ENCODE data around the gene METTL4.

Gene METTL4

GRCh38 chr18:2602844-2603243 is 31.5 kb upstream of the METTL4 start:
- no peak overlapping the region for H4K8ac ChIP-seq (ENCODE audit: low read length)
- no peak overlapping the region for H2BK120ac ChIP-seq (ENCODE audit: low read depth, low read length)
- no peaks in the 10 kb centered on the region for H3K79me1 ChIP-seq (replicated peaks; ENCODE audit: low read length, poor library complexity, severe bottlenecking)

GRCh38 chr18:2597639-2598038 is 26.3 kb upstream of the METTL4 start:
- H3K14ac ChIP-seq (ENCODE audit: low read length in 2 of 2), result no peak overlapping the region
- no peak overlapping the region for H3K4me3 ChIP-seq (ENCODE audit: insufficient read depth in 1 of 2, low read depth in 1 of 2, low read length in 2 of 2)
- H4K91ac ChIP-seq (ENCODE audit: low read length), result no peak overlapping the region
- no peaks in the 10 kb centered on the region for H3K9me3 ChIP-seq (ENCODE audit: control insufficient read depth, low read length)
- peaks cover 0 to 6% of the 10 kb centered on the region in 2 experiments for H3K36me3 ChIP-seq (ENCODE audit: control insufficient read depth in 1 of 2, insufficient read depth in 2 of 2, low read depth in 1 of 2, low read length in 2 of 2)
- H4K8ac ChIP-seq (ENCODE audit: low read length), result no peak overlapping the region
- H3K79me1 ChIP-seq (replicated peaks; ENCODE audit: low read length, poor library complexity, severe bottlenecking), result peaks cover 2% of the 10 kb centered on the region
- no peak overlapping the region for H3K4me2 ChIP-seq (ENCODE audit: low read length, poor library complexity, severe bottlenecking)
- no peaks in the 10 kb centered on the region for H3K27me3 ChIP-seq (ENCODE audit: control insufficient read depth in 1 of 2, insufficient read depth in 1 of 2, low read length in 2 of 2)
- H3K23ac ChIP-seq (ENCODE audit: low read length in 2 of 2), result no peak overlapping the region
- no peak overlapping the region for H3K9ac ChIP-seq (ENCODE audit: low read length)
- H3K27ac ChIP-seq (ENCODE audit: low read length, poor library complexity, severe bottlenecking), result no peak overlapping the region
- H3K18ac ChIP-seq (ENCODE audit: low read depth in 1 of 2, low read length in 2 of 2), result no peak overlapping the region
- no peak overlapping the region for H2BK120ac ChIP-seq (ENCODE audit: low read depth, low read length)
- no peak for DNase-seq
- WGBS, result 100% methylated on average over 4 of the region's 5 CpGs
- H2AFZ ChIP-seq (ENCODE audit: low read depth, low read length), result no peak overlapping the region
- no peaks in the 10 kb centered on the region for H3K4me1 ChIP-seq (ENCODE audit: control insufficient read depth, insufficient read depth, low read depth, low read length)
- no peak overlapping the region for H2BK15ac ChIP-seq (ENCODE audit: low read depth, poor library complexity, severe bottlenecking)
- H2BK5ac ChIP-seq (ENCODE audit: low read depth, low read length, poor library complexity, severe bottlenecking), result no peak overlapping the region
- no peak overlapping the region for H3K4ac ChIP-seq (ENCODE audit: low read depth in 1 of 2, low read length in 2 of 2)
- H2BK12ac ChIP-seq (ENCODE audit: low read length in 2 of 2), result no peak overlapping the region
- no peak overlapping the region for H2AK5ac ChIP-seq (ENCODE audit: low read length, severe bottlenecking)

More at GRCh38 chr18:2602844-2603243, 31.5 kb upstream of the METTL4 start:
- no peak overlapping the region for H2BK12ac ChIP-seq (ENCODE audit: low read length in 2 of 2)
- H4K91ac ChIP-seq (ENCODE audit: low read length), result no peak overlapping the region
- DNase-seq, result no peak
- no peak overlapping the region for H2BK15ac ChIP-seq (ENCODE audit: low read depth, poor library complexity, severe bottlenecking)
- no peak overlapping the region for H3K27ac ChIP-seq (ENCODE audit: low read length, poor library complexity, severe bottlenecking)
- no peak overlapping the region for H2BK5ac ChIP-seq (ENCODE audit: low read depth, low read length, poor library complexity, severe bottlenecking)
- no peak overlapping the region for H3K4me3 ChIP-seq (ENCODE audit: insufficient read depth in 1 of 2, low read depth in 1 of 2, low read length in 2 of 2)
- H3K23ac ChIP-seq (ENCODE audit: low read length in 2 of 2), result no peak overlapping the region
- no peak overlapping the region for H3K9ac ChIP-seq (ENCODE audit: low read length)
- H3K18ac ChIP-seq (ENCODE audit: low read depth in 1 of 2, low read length in 2 of 2), result no peak overlapping the region
- H3K14ac ChIP-seq (ENCODE audit: low read length in 2 of 2), result no peak overlapping the region
- H3K4me2 ChIP-seq (ENCODE audit: low read length, poor library complexity, severe bottlenecking), result no peak overlapping the region
- H2AFZ ChIP-seq (ENCODE audit: low read depth, low read length), result no peak overlapping the region
- H3K27me3 ChIP-seq (ENCODE audit: control insufficient read depth in 1 of 2, insufficient read depth in 1 of 2, low read length in 2 of 2), result no peaks in the 10 kb centered on the region
- H3K4me1 ChIP-seq (ENCODE audit: control insufficient read depth, insufficient read depth, low read depth, low read length), result no peaks in the 10 kb centered on the region
- no peaks in the 10 kb centered on the region for H3K36me3 ChIP-seq (ENCODE audit: control insufficient read depth in 1 of 2, insufficient read depth in 2 of 2, low read depth in 1 of 2, low read length in 2 of 2)
- no peak overlapping the region for H3K4ac ChIP-seq (ENCODE audit: low read depth in 1 of 2, low read length in 2 of 2)
- no peak overlapping the region for H2AK5ac ChIP-seq (ENCODE audit: low read length, severe bottlenecking)
- no peaks in the 10 kb centered on the region for H3K9me3 ChIP-seq (ENCODE audit: control insufficient read depth, low read length)

GRCh38 chr18:2590303-2590702 is 19.0 kb upstream of the METTL4 start:
- H2BK5ac ChIP-seq (ENCODE audit: low read depth, low read length, poor library complexity, severe bottlenecking), result no peak overlapping the region
- no peak overlapping the region for H2AK5ac ChIP-seq (ENCODE audit: low read length, severe bottlenecking)
- H3K27ac ChIP-seq (ENCODE audit: low read length, poor library complexity, severe bottlenecking), result no peak overlapping the region
- WGBS, result 100% methylated on average over 2 of the region's 2 CpGs
- peaks cover 1% of the 10 kb centered on the region for H3K4me1 ChIP-seq (ENCODE audit: control insufficient read depth, insufficient read depth, low read depth, low read length)
- H3K4me2 ChIP-seq (ENCODE audit: low read length, poor library complexity, severe bottlenecking), result no peak overlapping the region
- peaks cover 0 to 3% of the 10 kb centered on the region in 2 experiments for H3K36me3 ChIP-seq (ENCODE audit: control insufficient read depth in 1 of 2, insufficient read depth in 2 of 2, low read depth in 1 of 2, low read length in 2 of 2)
- H3K18ac ChIP-seq (ENCODE audit: low read depth in 1 of 2, low read length in 2 of 2), result no peak overlapping the region
- H2BK120ac ChIP-seq (ENCODE audit: low read depth, low read length), result no peak overlapping the region
- H2AFZ ChIP-seq (ENCODE audit: low read depth, low read length), result peak overlapping the region; percentile 23
- no peak overlapping the region for H2BK12ac ChIP-seq (ENCODE audit: low read length in 2 of 2)
- H3K9me3 ChIP-seq (ENCODE audit: control insufficient read depth, low read length), result no peaks in the 10 kb centered on the region
- H4K91ac ChIP-seq (ENCODE audit: low read length), result no peak overlapping the region
- DNase-seq, result no peak
- H3K27me3 ChIP-seq (ENCODE audit: control insufficient read depth in 1 of 2, insufficient read depth in 1 of 2, low read length in 2 of 2), result no peaks in the 10 kb centered on the region
- H3K14ac ChIP-seq (ENCODE audit: low read length in 2 of 2), result no peak overlapping the region
- peak overlapping the region; percentile 7 for H3K9ac ChIP-seq (ENCODE audit: low read length)
- H3K4ac ChIP-seq (ENCODE audit: low read depth in 1 of 2, low read length in 2 of 2), result no peak overlapping the region
- H4K8ac ChIP-seq (ENCODE audit: low read length), result peak overlapping the region; percentile 54
- H2BK15ac ChIP-seq (ENCODE audit: low read depth, poor library complexity, severe bottlenecking), result no peak overlapping the region
- peaks cover 5% of the 10 kb centered on the region for H3K79me1 ChIP-seq (replicated peaks; ENCODE audit: low read length, poor library complexity, severe bottlenecking)
- no peak overlapping the region for H3K23ac ChIP-seq (ENCODE audit: low read length in 2 of 2)
- H3K4me3 ChIP-seq (ENCODE audit: insufficient read depth in 1 of 2, low read depth in 1 of 2, low read length in 2 of 2), result no peak overlapping the region

- 100% methylated on average over 2 of the region's 3 CpGs for WGBS
- H3K18ac ChIP-seq (ENCODE audit: low read depth in 1 of 2, low read length in 2 of 2), result no peak overlapping the region
Measured at GRCh38 chr18:2589345-2590068, 18.2 kb upstream of the METTL4 start.

More at GRCh38 chr18:2589345-2590068, 18.2 kb upstream of the METTL4 start:
- Histone ChIP-seq H3K4ac (ENCODE audit: low read depth in 1 of 2, low read length in 2 of 2) (no peak overlapping the region), H3K4me3 (ENCODE audit: insufficient read depth in 1 of 2, low read depth in 1 of 2, low read length in 2 of 2) (peak overlapping the region in 1 of 2 experiments; percentile 5), H3K9me3 (ENCODE audit: control insufficient read depth, low read length) (no peaks in the 10 kb centered on the region), H2BK120ac (ENCODE audit: low read depth, low read length) (no peak overlapping the region), H3K23ac (ENCODE audit: low read length in 2 of 2) (no peak overlapping the region), H4K91ac (ENCODE audit: low read length) (no peak overlapping the region), H2AK5ac (ENCODE audit: low read length, severe bottlenecking) (no peak overlapping the region), H3K36me3 (ENCODE audit: control insufficient read depth in 1 of 2, insufficient read depth in 2 of 2, low read depth in 1 of 2, low read length in 2 of 2) (peaks cover 0 to 3% of the 10 kb centered on the region in 2 experiments), H3K79me1 (replicated peaks; ENCODE audit: low read length, poor library complexity, severe bottlenecking) (peaks cover 5% of the 10 kb centered on the region), H3K4me1 (ENCODE audit: control insufficient read depth, insufficient read depth, low read depth, low read length) (peaks cover 1% of the 10 kb centered on the region), H2BK15ac (ENCODE audit: low read depth, poor library complexity, severe bottlenecking) (no peak overlapping the region), H2BK5ac (ENCODE audit: low read depth, low read length, poor library complexity, severe bottlenecking) (no peak overlapping the region), H4K8ac (ENCODE audit: low read length) (no peak overlapping the region), H3K9ac (ENCODE audit: low read length) (peak overlapping the region; percentile 51), H3K4me2 (ENCODE audit: low read length, poor library complexity, severe bottlenecking) (no peak overlapping the region), H3K14ac (ENCODE audit: low read length in 2 of 2) (no peak overlapping the region), H3K27me3 (ENCODE audit: control insufficient read depth in 1 of 2, insufficient read depth in 1 of 2, low read length in 2 of 2) (no peaks in the 10 kb centered on the region), H2AFZ (ENCODE audit: low read depth, low read length) (no peak overlapping the region), H3K27ac (ENCODE audit: low read length, poor library complexity, severe bottlenecking) (no peak overlapping the region), H2BK12ac (ENCODE audit: low read length in 2 of 2) (no peak overlapping the region)
- DNase-seq, result no peak
